A673 (cell line): Measurements from ENCODE around the gene CASZ1.

Source experiments
- CTCF ChIP-seq: fragments of 300-800, 200-600 bp; sonication (generic); conservative IDR thresholded peaks from 2 replicates; pipeline ENCODE4 v1.5.1; 2017; ENCODE audit warnings: low read depth, mild to moderate bottlenecking, antibody characterized with exemption, low read length, moderate library complexity, mixed read lengths
- EZH2 ChIP-seq: fragments of 200-600 bp; sonication (generic); IDR thresholded peaks from 2 replicates; pipeline ENCODE4 v1.6.1; 2017; ENCODE audit warnings: borderline replicate concordance, low read depth, mild to moderate bottlenecking, mixed read lengths, antibody characterized with exemption, low read length; ENCODE audit not compliant: poor library complexity, severe bottlenecking

- no peak for TF ChIP-seq CTCF
- TF ChIP-seq EZH2, result no peak
Measured at GRCh38 chr1:10679496-10680220, 116.8 kb downstream of the CASZ1 start.
